ENCODE data around the gene SPACDR. TPM values are rescaled to one million over a fixed set of nuclear protein-coding genes. Genes with fewer than 3 reads are reported as not detected.

SPACDR gene
- total RNA-seq, 2 donors from 2014 or later, result 0.54 to 0.74 TPM

GRCh38 chr7:100407285-100408180 lies 56.5 kb downstream of the SPACDR start:
- Histone ChIP-seq H3K4me3 (no peak overlapping the region), H3K9ac (ENCODE audit: low read depth in 2 of 2, low read length in 2 of 2) (no peak overlapping the region), H3K36me3 (no peaks in the 10 kb centered on the region), H3K9me3 (no peaks in the 10 kb centered on the region), H3K27ac (no peak overlapping the region), H3K4me1 (no peaks in the 10 kb centered on the region), H3K27me3 (no peaks in the 10 kb centered on the region)
- DNase-seq, result peak; percentile 34
- intact Hi-C loops (cut with DNase I), result no loop called here
- TF ChIP-seq CTCF (IDR thresholded peaks at IDR 0.05), result peak; percentile 40

GRCh38 chr7:100406767-100407166 lies 57.3 kb downstream of the SPACDR start:
- DNase-seq, result no peak
- Histone ChIP-seq H3K4me1 (no peaks in the 10 kb centered on the region), H3K9ac (ENCODE audit: low read depth in 2 of 2, low read length in 2 of 2) (no peak overlapping the region), H3K27ac (no peak overlapping the region), H3K9me3 (no peaks in the 10 kb centered on the region), H3K4me3 (no peak overlapping the region), H3K27me3 (no peaks in the 10 kb centered on the region), H3K36me3 (no peaks in the 10 kb centered on the region)
- no peak for TF ChIP-seq CTCF (IDR thresholded peaks at IDR 0.05)
- intact Hi-C loops (cut with DNase I), result no loop called here

Other genes starting within 250 kb of the SPACDR start
- 1 to 10 TPM in 1 of 2 donors, under 1 TPM in 1; 0.53 to 1.4 TPM for gene PVRIG, start 244.3 kb downstream of the SPACDR start, total RNA-seq
- not detected for gene SPDYE3, start 156.6 kb downstream of the SPACDR start, total RNA-seq
- 10 to 100 TPM; 18.2 to 57.9 TPM for gene PILRB, start 106.1 kb downstream of the SPACDR start, total RNA-seq
- gene PILRA, start 90.8 kb downstream of the SPACDR start, total RNA-seq, result 1 to 10 TPM; 1.2 to 3.1 TPM
- gene ZCWPW1, start 35.6 kb downstream of the SPACDR start, total RNA-seq, result 1 to 10 TPM; 1.1 to 1.3 TPM
- 10 to 100 TPM; 27.2 to 39.1 TPM for gene MEPCE, start 34.4 kb downstream of the SPACDR start, total RNA-seq
- 10 to 100 TPM; 38.8 to 50.5 TPM for gene PPP1R35, start 27.8 kb downstream of the SPACDR start, total RNA-seq
- 10 to 100 TPM; 56.1 to 56.3 TPM for gene TSC22D4, start 15.0 kb upstream of the SPACDR start, total RNA-seq
- under 1 TPM; 0.44 to 0.69 TPM for gene NYAP1, start 19.7 kb upstream of the SPACDR start, total RNA-seq
- 10 to 100 TPM; 81.3 to 97.4 TPM for gene AGFG2, start 74.9 kb upstream of the SPACDR start, total RNA-seq
- gene SAP25, start 109.6 kb upstream of the SPACDR start, total RNA-seq, result 1 to 10 TPM in 1 of 2 donors, under 1 TPM in 1; 0.69 to 5.5 TPM
- gene LRCH4, start 121.9 kb upstream of the SPACDR start, total RNA-seq, result 10 to 100 TPM; 59.0 to 65.4 TPM
- gene FBXO24, start 122.1 kb upstream of the SPACDR start, total RNA-seq, result 1 to 10 TPM in 1 of 2 donors, under 1 TPM in 1; 0.21 to 1.8 TPM
- 10 to 100 TPM; 14.7 to 23.1 TPM for gene PCOLCE, start 138.1 kb upstream of the SPACDR start, total RNA-seq
- 10 to 100 TPM; 15.1 to 16.9 TPM for gene MOSPD3, start 148.3 kb upstream of the SPACDR start, total RNA-seq
- gene TFR2, start 177.3 kb upstream of the SPACDR start, total RNA-seq, result 1 to 10 TPM; 1.8 to 2.3 TPM
- under 1 TPM in 1 of 2 donors, not detected in 1; 0.29 TPM for gene ACTL6B, start 192.2 kb upstream of the SPACDR start, total RNA-seq
- 100 to 1,000 TPM; 292 to 312 TPM for gene GNB2, start 209.5 kb upstream of the SPACDR start, total RNA-seq
- 10 to 100 TPM; 20.9 to 33.4 TPM for gene GIGYF1, start 230.0 kb upstream of the SPACDR start, total RNA-seq
- gene POP7, start 241.9 kb upstream of the SPACDR start, total RNA-seq, result 10 to 100 TPM; 28.8 to 43.4 TPM